GM12864 (cell line): ENCODE results near the gene GRID1.

ENCODE experiments used
- DNase-seq: peaks from one replicate; pipeline ENCODE4 v3.0.0-alpha.2; 2011; ENCODE audit warnings: low read depth
- H3K4me3 ChIP-seq: 2 replicates; pipeline ENCODE4 v1.5.1; 2011; ENCODE audit warnings: mild to moderate bottlenecking, low read depth, low read length, control low read depth
- CTCF ChIP-seq: IDR thresholded peaks from 2 replicates; pipeline ENCODE4 v1.5.1; 2011; ENCODE audit warnings: low read depth, mild to moderate bottlenecking, moderate library complexity, low read length, control low read depth, inconsistent platforms; ENCODE audit errors: missing control alignments

The GRID1 gene

GRCh38 chr10:86224354-86225102, 142.1 kb downstream of the GRID1 start:
- H3K4me3 ChIP-seq, result no peak overlapping the region
- TF ChIP-seq CTCF, result no peak
- no peak for DNase-seq

GRCh38 chr10:86223256-86223655, 143.3 kb downstream of the GRID1 start:
- no peak for DNase-seq
- no peak for TF ChIP-seq CTCF
- no peak overlapping the region for H3K4me3 ChIP-seq

GRCh38 chr10:86222687-86223086, 143.9 kb downstream of the GRID1 start:
- TF ChIP-seq CTCF, result no peak
- DNase-seq, result no peak
- H3K4me3 ChIP-seq, result no peak overlapping the region

- no peak for TF ChIP-seq CTCF
Measured at GRCh38 chr10:86222336-86222650, 144.3 kb downstream of the GRID1 start.

GRCh38 chr10:86221442-86222335, 144.9 kb downstream of the GRID1 start:
- no peak for DNase-seq
- H3K4me3 ChIP-seq, result no peak overlapping the region
- TF ChIP-seq CTCF, result no peak

More at GRCh38 chr10:86222336-86222650, 144.3 kb downstream of the GRID1 start:
- no peak for DNase-seq
- no peak overlapping the region for H3K4me3 ChIP-seq

- no peak for DNase-seq
- TF ChIP-seq CTCF, result no peak
- no peak overlapping the region for H3K4me3 ChIP-seq
Measured at GRCh38 chr10:86220626-86221025, 146.0 kb downstream of the GRID1 start.
